IMR-90 (cell line): ENCODE data around the gene DAAM1. TPM values are rescaled to one million over a fixed set of nuclear protein-coding genes. Genes with fewer than 3 reads are reported as not detected.

ENCODE experiments used
- ATAC-seq: fragments of 200-7000 bp; cut with Tn5 transposase; 2 replicates; pipeline ENCODE4 v1.9.1; 2020; ENCODE audit warnings: low read depth, mild to moderate bottlenecking, moderate library complexity
- BruUV-seq: library from RNA; stranded (reverse); fragments of 400-500 nt; replicated peaks from 2 replicates; lab custom pipeline; 2021; lab: Mats Ljungman, UMichigan
- CTCF ChIA-PET: fragments of 300-600 bp; formaldehyde crosslinking; extraction: SDS; loops from one replicate; lab custom pipeline; 2021; ENCODE audit warnings: antibody characterized with exemption; lab: Yijun Ruan, JAX
- POLR2A ChIA-PET: fragments of 300-600 bp; sonication (Branson Sonifier 250); formaldehyde crosslinking; loops from one replicate; lab custom pipeline; 2022; ENCODE audit warnings: antibody characterized with exemption; ENCODE audit not compliant: unreplicated experiment; lab: Charles Lee
- DNase-seq: peaks from one replicate; pipeline ENCODE4 v3.0.0; 2013
- H2AFZ ChIP-seq: replicated peaks from 2 replicates; pipeline ENCODE3; 2013; ENCODE audit warnings: low read length, mild to moderate bottlenecking; ENCODE audit not compliant: poor library complexity
- H2AK5ac ChIP-seq: 2 replicates; pipeline ENCODE4 v1.6.1; 2013; ENCODE audit warnings: low read depth, low read length, inconsistent platforms
- H2AK9ac ChIP-seq: replicated peaks from 2 replicates; pipeline ENCODE3; 2013; ENCODE audit warnings: mild to moderate bottlenecking, low read depth, low read length, moderate library complexity; ENCODE audit not compliant: poor library complexity
- H2BK120ac ChIP-seq: 2 replicates; pipeline ENCODE4 v1.6.1; 2013; ENCODE audit warnings: low read depth, low read length, inconsistent platforms
- H2BK15ac ChIP-seq: 3 replicates; pipeline ENCODE4 v1.6.1; 2013; ENCODE audit warnings: low read depth, low read length, inconsistent platforms
- H2BK20ac ChIP-seq: 2 replicates; pipeline ENCODE4 v1.6.1; 2013; ENCODE audit warnings: low read depth, mild to moderate bottlenecking, inconsistent platforms, low read length, moderate library complexity
- H2BK5ac ChIP-seq: 2 replicates; pipeline ENCODE4 v1.6.1; 2013; ENCODE audit warnings: mild to moderate bottlenecking, low read depth, low read length, inconsistent platforms; ENCODE audit not compliant: poor library complexity, severe bottlenecking
- H3K14ac ChIP-seq: replicated peaks from 2 replicates; pipeline ENCODE4 v1.6.1; 2013; ENCODE audit warnings: low read depth, low read length, inconsistent platforms
- H3K18ac ChIP-seq: 2 replicates; pipeline ENCODE4 v1.6.1; 2013; ENCODE audit warnings: low read depth, low read length, control low read depth
- H3K23ac ChIP-seq: 2 replicates; pipeline ENCODE4 v1.6.1; 2013; ENCODE audit warnings: low read depth, low read length, inconsistent platforms
- H3K27ac ChIP-seq: 2 replicates; pipeline ENCODE4 v1.5.1; 2013; ENCODE audit warnings: mild to moderate bottlenecking, control low read depth, low read length; ENCODE audit not compliant: insufficient read depth
- H3K27me3 ChIP-seq: 2 replicates; pipeline ENCODE4 v1.6.1; 2013; ENCODE audit warnings: low read length; ENCODE audit not compliant: control insufficient read depth, insufficient read depth
- H3K36me3 ChIP-seq: 2 replicates; pipeline ENCODE4 v1.6.1; 2013; ENCODE audit warnings: low read length, mixed read lengths; ENCODE audit not compliant: control insufficient read depth, insufficient read depth
- H3K4ac ChIP-seq: 2 replicates; pipeline ENCODE4 v1.6.1; 2013; ENCODE audit warnings: low read depth, low read length, inconsistent platforms
- H3K4me1 ChIP-seq: 2 replicates; pipeline ENCODE4 v1.6.1; 2013; ENCODE audit warnings: low read length, mixed read lengths; ENCODE audit not compliant: control insufficient read depth, insufficient read depth
- H3K4me2 ChIP-seq: 2 replicates; pipeline ENCODE4 v1.6.1; 2013; ENCODE audit warnings: low read depth, mild to moderate bottlenecking, control low read depth, low read length, moderate library complexity
- H3K4me3 ChIP-seq: 2 replicates; pipeline ENCODE4 v1.5.1; 2013; ENCODE audit warnings: low read depth, mild to moderate bottlenecking, control low read depth, low read length, moderate library complexity; ENCODE audit not compliant: insufficient read depth
- H3K56ac ChIP-seq: 2 replicates; pipeline ENCODE4 v1.6.1; 2013; ENCODE audit warnings: low read length, inconsistent platforms; ENCODE audit not compliant: insufficient read depth; ENCODE audit errors: extremely low read depth
- H3K79me1 ChIP-seq, 2 experiments: 2 replicates each; pipeline ENCODE4 v1.6.1; 2013; ENCODE audit warnings: low read length in 2 of 2, inconsistent platforms in 1 of 2, low read depth in 1 of 2
- H3K9ac ChIP-seq: 2 replicates; pipeline ENCODE4 v1.6.1; 2013; ENCODE audit warnings: low read depth, low read length, control low read depth
- H3K9me1 ChIP-seq: 2 replicates; pipeline ENCODE4 v1.6.1; 2013; ENCODE audit warnings: low read length, inconsistent platforms; ENCODE audit not compliant: insufficient read depth
- H3K9me3 ChIP-seq: 2 replicates; pipeline ENCODE4 v1.6.1; 2013; ENCODE audit warnings: low read length; ENCODE audit not compliant: control insufficient read depth, insufficient read depth
- H4K20me1 ChIP-seq: 2 replicates; pipeline ENCODE4 v1.6.1; 2013; ENCODE audit warnings: low read length, inconsistent platforms; ENCODE audit not compliant: insufficient read depth
- H4K5ac ChIP-seq: 2 replicates; pipeline ENCODE4 v1.6.1; 2013; ENCODE audit warnings: mild to moderate bottlenecking, low read depth, low read length, control low read depth
- H4K8ac ChIP-seq, 2 experiments: 2 replicates each; pipeline ENCODE4 v1.6.1; 2013; ENCODE audit warnings: low read depth in 2 of 2, low read length in 2 of 2, control low read depth in 1 of 2, inconsistent platforms in 1 of 2
- H4K91ac ChIP-seq: 2 replicates; pipeline ENCODE4 v1.6.1; 2013; ENCODE audit warnings: low read depth, low read length, inconsistent platforms; ENCODE audit not compliant: insufficient read depth
- BHLHE40 ChIP-seq: fragments of 150-350 bp; IDR thresholded peaks from 2 replicates; pipeline ENCODE4 v1.6.1; 2016; ENCODE audit warnings: mild to moderate bottlenecking, low read depth, low read length
- CEBPB ChIP-seq: IDR thresholded peaks from 2 replicates; pipeline ENCODE4 v1.6.1; 2012; ENCODE audit warnings: low read depth, low read length, improper control_type of control experiment
- CHD1 ChIP-seq: IDR thresholded peaks from 2 replicates; pipeline ENCODE4 v1.6.1; 2012; ENCODE audit warnings: low read depth, low read length, improper control_type of control experiment
- ELK1 ChIP-seq: fragments of 150-350 bp; IDR thresholded peaks from 2 replicates; pipeline ENCODE4 v1.6.1; 2016; ENCODE audit warnings: low read depth, mild to moderate bottlenecking, low read length, moderate library complexity, borderline replicate concordance
- FOS ChIP-seq: fragments of 150-350 bp; IDR thresholded peaks from 2 replicates; pipeline ENCODE4 v1.6.1; 2016; ENCODE audit warnings: low read depth, low read length
- MAFK ChIP-seq: IDR thresholded peaks from 2 replicates; pipeline ENCODE4 v1.6.1; 2012; ENCODE audit warnings: low read depth, low read length, improper control_type of control experiment
- MAZ ChIP-seq: IDR thresholded peaks from 2 replicates; pipeline ENCODE4 v1.6.1; 2012; ENCODE audit warnings: low read depth, mild to moderate bottlenecking, low read length, improper control_type of control experiment, moderate library complexity, borderline replicate concordance
- MXI1 ChIP-seq: IDR thresholded peaks from 2 replicates; pipeline ENCODE4 v1.6.1; 2012; ENCODE audit warnings: low read depth, mild to moderate bottlenecking, low read length, moderate library complexity, borderline replicate concordance
- NFE2L2 ChIP-seq: fragments of 150-350 bp; IDR thresholded peaks from 2 replicates; pipeline ENCODE4 v1.6.1; 2016; ENCODE audit warnings: low read depth, mild to moderate bottlenecking, low read length
- POLR2A ChIP-seq: IDR thresholded peaks from 2 replicates; pipeline ENCODE4 v1.6.1; 2012; ENCODE audit warnings: mild to moderate bottlenecking, low read depth, low read length
- RAD21 ChIP-seq: IDR thresholded peaks from 2 replicates; pipeline ENCODE4 v1.6.1; 2012; ENCODE audit warnings: low read length, improper control_type of control experiment
- RCOR1 ChIP-seq: IDR thresholded peaks from 2 replicates; pipeline ENCODE4 v1.6.1; 2012; ENCODE audit warnings: mild to moderate bottlenecking, low read length, improper control_type of control experiment; ENCODE audit not compliant: insufficient replicate concordance
- RFX5 ChIP-seq: IDR thresholded peaks from 2 replicates; pipeline ENCODE4 v1.8.0; 2012; ENCODE audit warnings: low read depth, mild to moderate bottlenecking, low read length, moderate library complexity
- SMC3 ChIP-seq: fragments of 150-350 bp; IDR thresholded peaks from 2 replicates; pipeline ENCODE4 v1.6.1; 2016; ENCODE audit warnings: low read depth, mild to moderate bottlenecking, antibody characterized with exemption, low read length, moderate library complexity
- USF2 ChIP-seq: fragments of 150-350 bp; IDR thresholded peaks from 2 replicates; pipeline ENCODE4 v1.6.1; 2017; ENCODE audit warnings: mild to moderate bottlenecking, antibody characterized with exemption, low read length, low read depth
- WGBS, 2 experiments: methylation state at CpG; one replicate each; pipeline versions ENCODE4 v1.1.5 to v1.1.7; 2013; ENCODE audit warnings: missing lambda C conversion rate in 2 of 2; ENCODE audit not compliant: insufficient read length in 1 of 2; ENCODE audit errors: extremely low coverage in 2 of 2; 5-methylcytosine and 5-hydroxymethylcytosine counted together
- dilution Hi-C: fragments of 300-500 bp; cut with HindIII; formaldehyde crosslinking; loops from one replicate; pipeline ENCODE4 v1.14.3; 2018; ENCODE audit warnings: low sequenced_read_pairs; ENCODE audit not compliant: unreplicated experiment
- in situ Hi-C: fragments of 300-500 bp; cut with MboI; formaldehyde crosslinking; loops from 3 replicates; pipeline ENCODE4 v1.14.3; 2019; ENCODE audit warnings: low sequenced_read_pairs, inconsistent platforms, mixed read lengths
- intact Hi-C: fragments of 100-400 bp; cut with micrococcal nuclease; formaldehyde crosslinking; loops from 2 replicates; pipeline ENCODE4 v1.10.0; 2022
- polyA plus RNA-seq, 3 experiments: library from polyadenylated mRNA; depleted of rRNA; stranded (reverse); fragments of >200 nt; gene quantifications; 2 replicates each; pipeline ENCODE4 v1.2.3, GENCODE V29; 2012; ENCODE audit warnings: low replicate concordance in 1 of 3
- total RNA-seq: library from RNA; depleted of rRNA; stranded (reverse); fragments of >200 nt; gene quantifications from 2 replicates; pipeline ENCODE4 v1.2.3, GENCODE V29; 2012
- TF ChIP-seq, protein P1 (sequence below): conservative IDR thresholded peaks from 2 replicates; pipeline ENCODE4 v1.5.1; 2012; ENCODE audit warnings: mild to moderate bottlenecking, low read depth, low read length, improper control_type of control experiment

DAAM1 gene
- total and polyA plus RNA-seq, 2 of the 4 experiments (the other 2 are of a cell fraction) = 4.8 to 5.4 TPM

DNA sequence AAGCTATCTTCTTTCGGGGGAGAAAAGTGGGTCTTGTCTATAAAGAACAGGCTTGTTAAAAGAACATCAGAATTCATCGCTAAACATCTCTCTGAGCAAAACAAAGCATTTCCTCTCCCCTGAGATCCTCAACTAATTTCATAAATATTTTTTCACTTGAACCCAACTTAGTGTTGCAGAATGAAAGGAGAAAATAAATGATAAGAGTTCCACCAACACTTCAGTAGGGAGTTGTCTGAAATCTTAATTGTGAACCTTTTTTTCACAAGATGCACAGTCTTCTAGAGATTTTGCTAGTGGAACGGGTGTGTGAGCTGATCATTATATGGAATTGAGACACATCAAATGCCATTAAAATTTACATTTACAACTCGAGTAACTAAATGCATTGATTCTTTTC lies 1.3 kb upstream of the DAAM1 start:
- Histone ChIP-seq H3K79me1 (peaks cover 12 to 19% of the 10 kb centered on the region in 2 experiments; a peak in 2 of 4 replicates), H2BK120ac (no peak overlapping the region), H3K4me2 (no peak overlapping the region), H3K23ac (no peak overlapping the region), H4K5ac (no peak overlapping the region), H3K9ac (no peak overlapping the region), H4K8ac (no peak overlapping the region), H2AK5ac (no peak overlapping the region), H3K4ac (no peak overlapping the region), H3K27ac (no peak overlapping the region), H3K18ac (no peak overlapping the region), H3K4me1 (peaks cover 4% of the 10 kb centered on the region), H3K56ac (no peak overlapping the region), H3K14ac (no peak overlapping the region), H2AK9ac (no peak overlapping the region), H3K4me3 (no peak overlapping the region), H4K20me1 (no peaks in the 10 kb centered on the region), H3K36me3 (no peaks in the 10 kb centered on the region), H3K9me1 (peaks cover 3% of the 10 kb centered on the region; the same call in 1 of the 2 replicates), H2AFZ (no peak overlapping the region), H3K9me3 (no peaks in the 10 kb centered on the region), H2BK20ac (no peak overlapping the region), H2BK5ac (no peak overlapping the region), H3K27me3 (peaks cover 18% of the 10 kb centered on the region), H2BK15ac (no peak overlapping the region), H4K91ac (no peak overlapping the region)
- TF ChIP-seq USF2 = no peak
- no peak for TF ChIP-seq RCOR1
- no peak for TF ChIP-seq POLR2A
- TF ChIP-seq NFE2L2 = no peak
- TF ChIP-seq, protein P1, sequence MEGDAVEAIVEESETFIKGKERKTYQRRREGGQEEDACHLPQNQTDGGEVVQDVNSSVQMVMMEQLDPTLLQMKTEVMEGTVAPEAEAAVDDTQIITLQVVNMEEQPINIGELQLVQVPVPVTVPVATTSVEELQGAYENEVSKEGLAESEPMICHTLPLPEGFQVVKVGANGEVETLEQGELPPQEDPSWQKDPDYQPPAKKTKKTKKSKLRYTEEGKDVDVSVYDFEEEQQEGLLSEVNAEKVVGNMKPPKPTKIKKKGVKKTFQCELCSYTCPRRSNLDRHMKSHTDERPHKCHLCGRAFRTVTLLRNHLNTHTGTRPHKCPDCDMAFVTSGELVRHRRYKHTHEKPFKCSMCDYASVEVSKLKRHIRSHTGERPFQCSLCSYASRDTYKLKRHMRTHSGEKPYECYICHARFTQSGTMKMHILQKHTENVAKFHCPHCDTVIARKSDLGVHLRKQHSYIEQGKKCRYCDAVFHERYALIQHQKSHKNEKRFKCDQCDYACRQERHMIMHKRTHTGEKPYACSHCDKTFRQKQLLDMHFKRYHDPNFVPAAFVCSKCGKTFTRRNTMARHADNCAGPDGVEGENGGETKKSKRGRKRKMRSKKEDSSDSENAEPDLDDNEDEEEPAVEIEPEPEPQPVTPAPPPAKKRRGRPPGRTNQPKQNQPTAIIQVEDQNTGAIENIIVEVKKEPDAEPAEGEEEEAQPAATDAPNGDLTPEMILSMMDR = no peak
- no peak for TF ChIP-seq SMC3
- TF ChIP-seq RAD21 = no peak
- TF ChIP-seq BHLHE40 = no peak
- TF ChIP-seq MXI1 = no peak
- no peak for TF ChIP-seq RFX5
- no peak for TF ChIP-seq CEBPB
- no peak for TF ChIP-seq ELK1
- no peak for TF ChIP-seq CHD1
- no peak for TF ChIP-seq MAFK
- no peak for TF ChIP-seq FOS
- no peak for TF ChIP-seq MAZ
- BruUV-seq = no TSS peak
- no peak for DNase-seq
- dilution Hi-C loops = no loop called here
- ChIA-PET POLR2A (no interaction called here), CTCF (no interaction called here)
- no CpG with 5 or more reads among the region's 4 CpGs for WGBS, 2 experiments
- in situ Hi-C loops = no loop called here
- intact Hi-C loops = no loop called here
- ATAC-seq = no peak
